SK-N-MC (cell line): Measurements from ENCODE around the gene TRAF3.

Experiments
- DNase-seq: peaks from one replicate; pipeline ENCODE4 v3.0.0-alpha.2; 2011; ENCODE audit warnings: low read depth, low spot score
- H3K27ac ChIP-seq: fragments of 200-600 bp; sonication (generic); 2 replicates; pipeline ENCODE4 v1.5.1; 2016; ENCODE audit warnings: mixed run types
- H3K36me3 ChIP-seq: fragments of 200-600 bp; sonication (generic); 2 replicates; pipeline ENCODE4 v1.6.1; 2017; ENCODE audit warnings: antibody characterized with exemption, low read length, mixed read lengths; ENCODE audit not compliant: insufficient read depth
- H3K4me3 ChIP-seq: fragments of 200-600 bp; sonication (generic); 2 replicates; pipeline ENCODE4 v1.5.1; 2016
- H3K9ac ChIP-seq: fragments of 200-600 bp; sonication (generic); 2 replicates; pipeline ENCODE4 v1.8.0; 2017; ENCODE audit warnings: mixed run types, mixed read lengths; ENCODE audit not compliant: insufficient read length
- H3K9me3 ChIP-seq: fragments of 200-600 bp; sonication (generic); 2 replicates; pipeline ENCODE4 v1.6.1; 2017; ENCODE audit warnings: low read depth, mild to moderate bottlenecking, antibody characterized with exemption, low read length, moderate library complexity, mixed read lengths
- EZH2 ChIP-seq: fragments of 200-600 bp; sonication (generic); IDR thresholded peaks from one replicate; pipeline ENCODE4 v1.6.1; 2017; ENCODE audit warnings: antibody characterized with exemption
- FOXP2 ChIP-seq: optimal IDR thresholded peaks from 2 replicates; pipeline ENCODE3; 2011; ENCODE audit warnings: mild to moderate bottlenecking, moderate library complexity; ENCODE audit not compliant: insufficient read depth; ENCODE audit errors: extremely low read length, control extremely low read depth
- POLR2AphosphoS5 ChIP-seq: IDR thresholded peaks from 2 replicates; pipeline ENCODE4 v1.6.1; 2012; ENCODE audit warnings: mild to moderate bottlenecking, low read depth, low read length, borderline replicate concordance

Gene TRAF3

GRCh38 chr14:102795060-102795925 is 18.0 kb downstream of the TRAF3 start:
- H3K9me3 ChIP-seq, result peaks cover 6% of the 10 kb centered on the region; the same call in 1 of the 2 replicates
- H3K9ac ChIP-seq, result peak overlapping the region; percentile 45
- H3K4me3 ChIP-seq, result peak overlapping the region; percentile 54; the same call in 1 of the 2 replicates

GRCh38 chr14:102796661-102797190 is 19.5 kb downstream of the TRAF3 start:
- Histone ChIP-seq H3K9me3 (peaks cover 2% of the 10 kb centered on the region; the same call in 1 of the 2 replicates), H3K36me3 (peaks cover 7% of the 10 kb centered on the region; the same call in 1 of the 2 replicates), H3K9ac (no peak overlapping the region), H3K27ac (no peak overlapping the region), H3K4me3 (no peak overlapping the region)
- no peak for DNase-seq
- TF ChIP-seq EZH2, result no peak
- TF ChIP-seq FOXP2, result no peak
- TF ChIP-seq POLR2AphosphoS5, result no peak

More at GRCh38 chr14:102795060-102795925, 18.0 kb downstream of the TRAF3 start:
- peaks cover 11% of the 10 kb centered on the region for H3K36me3 ChIP-seq
- peak overlapping the region; percentile 61; the same call in 1 of the 2 replicates for H3K27ac ChIP-seq
- DNase-seq, result peak; percentile 75
- TF ChIP-seq EZH2, result no peak
- TF ChIP-seq FOXP2, result no peak
- TF ChIP-seq POLR2AphosphoS5, result no peak

GRCh38 chr14:102798926-102799325 is 21.7 kb downstream of the TRAF3 start:
- no peak overlapping the region for H3K4me3 ChIP-seq
- TF ChIP-seq FOXP2, result no peak
- TF ChIP-seq EZH2, result no peak
- no peak for TF ChIP-seq POLR2AphosphoS5
- H3K36me3 ChIP-seq, result no peaks in the 10 kb centered on the region
- H3K27ac ChIP-seq, result no peak overlapping the region
- H3K9ac ChIP-seq, result no peak overlapping the region
- no peak for DNase-seq
- H3K9me3 ChIP-seq, result no peaks in the 10 kb centered on the region

GRCh38 chr14:102799684-102800562 is 22.7 kb downstream of the TRAF3 start:
- Histone ChIP-seq H3K36me3 (no peaks in the 10 kb centered on the region), H3K4me3 (no peak overlapping the region), H3K9me3 (no peaks in the 10 kb centered on the region), H3K9ac (no peak overlapping the region), H3K27ac (peak overlapping the region; percentile 17; the same call in 1 of the 2 replicates)
- DNase-seq, result no peak
- TF ChIP-seq POLR2AphosphoS5, result no peak
- no peak for TF ChIP-seq EZH2
- TF ChIP-seq FOXP2, result no peak

- Histone ChIP-seq H3K36me3 (no peaks in the 10 kb centered on the region), H3K4me3 (no peak overlapping the region), H3K9me3 (no peaks in the 10 kb centered on the region), H3K27ac (no peak overlapping the region), H3K9ac (no peak overlapping the region)
- DNase-seq, result no peak
- TF ChIP-seq POLR2AphosphoS5 (no peak), EZH2 (no peak), FOXP2 (no peak)
Measured at GRCh38 chr14:102802834-102803523, 25.7 kb downstream of the TRAF3 start.

GRCh38 chr14:102804858-102805257 is 27.6 kb downstream of the TRAF3 start:
- TF ChIP-seq FOXP2 (no peak), EZH2 (no peak), POLR2AphosphoS5 (no peak)
- H3K9ac ChIP-seq, result no peak overlapping the region
- no peaks in the 10 kb centered on the region for H3K9me3 ChIP-seq
- no peak overlapping the region for H3K27ac ChIP-seq
- DNase-seq, result no peak
- H3K36me3 ChIP-seq, result no peaks in the 10 kb centered on the region
- H3K4me3 ChIP-seq, result no peak overlapping the region

GRCh38 chr14:102805371-102805891 is 28.2 kb downstream of the TRAF3 start:
- TF ChIP-seq FOXP2, result no peak
- no peak for TF ChIP-seq EZH2
- TF ChIP-seq POLR2AphosphoS5, result no peak
- H3K9ac ChIP-seq, result no peak overlapping the region
- no peak overlapping the region for H3K4me3 ChIP-seq
- no peak for DNase-seq
- H3K27ac ChIP-seq, result no peak overlapping the region
- no peaks in the 10 kb centered on the region for H3K36me3 ChIP-seq
- H3K9me3 ChIP-seq, result no peaks in the 10 kb centered on the region

- Histone ChIP-seq H3K9me3 (no peaks in the 10 kb centered on the region), H3K9ac (no peak overlapping the region), H3K4me3 (no peak overlapping the region), H3K27ac (no peak overlapping the region), H3K36me3 (no peaks in the 10 kb centered on the region)
- no peak for DNase-seq
- no peak for TF ChIP-seq POLR2AphosphoS5
- no peak for TF ChIP-seq EZH2
- no peak for TF ChIP-seq FOXP2
Measured at GRCh38 chr14:102805941-102806340, 28.7 kb downstream of the TRAF3 start.
